HG03439 (cell line): ENCODE measurements around the gene DNAH17.

Experiments
- ATAC-seq: cut with Tn5 transposase; IDR thresholded peaks from one replicate; pipeline ENCODE4 v1.9.1; 2021; ENCODE audit warnings: mild to moderate bottlenecking, moderate library complexity; ENCODE audit not compliant: unreplicated experiment

Gene DNAH17

GRCh38 chr17:78575340-78575739 lies 1.9 kb downstream of the DNAH17 start:
- no peak for ATAC-seq

DNA sequence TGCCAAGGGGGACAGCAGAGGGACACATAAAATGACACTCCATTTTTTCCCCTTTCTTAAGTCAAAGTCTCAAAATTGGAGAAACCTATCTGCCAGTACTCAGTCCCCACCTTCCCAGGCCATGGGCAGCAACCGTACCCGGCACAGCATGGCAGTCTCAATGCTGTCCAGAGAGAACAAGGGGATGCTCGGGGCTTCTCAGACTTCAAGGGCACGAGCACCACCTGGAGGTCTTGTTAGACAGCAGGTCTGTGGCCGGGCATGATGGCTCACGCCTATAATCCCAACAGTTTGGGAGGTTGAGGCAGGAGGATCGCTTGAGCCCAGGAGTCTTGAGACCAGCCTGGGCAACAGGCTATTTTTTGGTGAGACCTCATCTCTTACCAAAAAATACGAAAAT lies 3.2 kb downstream of the DNAH17 start:
- ATAC-seq, result no peak

- no peak for ATAC-seq
Observed at GRCh38 chr17:78572239-78573205, 4.7 kb downstream of the DNAH17 start.

- no peak for ATAC-seq
Observed at GRCh38 chr17:78571329-78571728, 5.9 kb downstream of the DNAH17 start.

DNA sequence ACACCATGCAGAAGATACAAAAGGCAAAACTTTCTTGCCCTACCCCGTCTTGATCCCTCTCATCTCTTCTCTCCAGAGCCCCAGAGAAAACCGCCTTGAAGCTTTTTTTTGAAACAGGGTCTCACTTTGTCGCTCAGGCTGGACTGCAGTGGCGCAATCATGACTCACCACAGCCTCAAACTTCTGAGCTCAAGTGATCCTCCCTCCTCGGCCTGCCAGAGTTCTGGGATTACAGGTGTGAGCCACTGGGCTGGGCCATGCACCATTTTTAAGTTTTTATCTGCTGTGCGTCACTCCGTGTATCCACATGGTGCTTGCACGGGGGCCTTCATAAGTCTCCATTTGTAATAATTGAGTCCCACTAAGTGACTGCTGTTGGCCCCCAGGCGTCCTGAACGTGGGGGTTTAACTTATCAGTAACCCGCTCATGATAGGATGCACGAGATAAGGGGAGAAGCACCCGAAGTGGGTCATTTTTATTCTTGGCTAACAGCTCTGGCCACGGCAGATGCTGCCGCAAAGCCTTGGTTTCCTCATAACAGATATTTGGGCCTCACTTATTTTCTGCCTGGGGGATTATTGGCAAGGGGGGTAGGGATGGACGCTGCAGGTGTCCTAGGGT lies 8.6 kb downstream of the DNAH17 start:
- no peak for ATAC-seq

- no peak for ATAC-seq
Observed at GRCh38 chr17:78567991-78568390, 9.2 kb downstream of the DNAH17 start.

DNA sequence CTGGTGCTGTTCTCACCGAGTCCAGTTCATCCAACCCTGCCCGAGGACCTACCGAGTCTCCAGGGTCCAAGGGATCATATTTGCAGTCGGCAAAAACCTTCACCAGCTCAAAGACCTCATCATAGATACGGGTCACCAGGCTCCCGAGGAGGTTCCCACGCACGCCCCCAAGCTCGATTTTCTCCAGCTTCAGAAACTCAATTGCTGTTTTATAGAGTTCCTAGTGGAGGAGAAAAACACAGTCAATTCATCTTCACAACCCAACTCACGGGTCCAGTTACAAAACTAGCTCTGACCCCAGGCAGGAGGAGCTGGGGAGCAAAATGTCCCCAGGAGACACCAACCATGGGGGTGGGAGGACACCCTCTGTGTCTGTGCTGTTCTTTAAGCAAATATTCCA lies 10.2 kb downstream of the DNAH17 start:
- ATAC-seq, result no peak

GRCh38 chr17:78563189-78564145 lies 13.7 kb downstream of the DNAH17 start:
- no peak for ATAC-seq

DNA sequence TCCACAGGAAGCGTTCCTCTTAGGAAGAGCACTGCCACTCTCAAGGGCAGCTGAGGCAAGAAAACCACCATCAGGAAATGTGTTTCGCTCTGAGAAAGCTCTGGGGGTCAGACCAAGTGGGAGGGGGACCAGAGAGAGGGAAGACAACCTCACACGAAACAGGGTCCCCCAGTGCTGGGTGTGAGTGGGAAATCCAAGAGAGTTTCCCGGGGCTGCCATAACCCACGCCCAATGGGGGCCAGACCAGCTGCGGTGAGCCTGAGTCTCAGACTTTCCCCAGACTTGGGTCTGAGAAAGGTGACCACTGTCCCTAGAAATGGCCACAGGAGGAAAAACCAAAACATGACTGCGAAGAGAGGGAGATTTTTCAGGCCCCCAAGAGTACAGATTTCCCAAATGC lies 14.5 kb downstream of the DNAH17 start:
- ATAC-seq, result no peak

- no peak for ATAC-seq
Observed at GRCh38 chr17:78561166-78561565, 16.0 kb downstream of the DNAH17 start.

- ATAC-seq, result no peak
Observed at GRCh38 chr17:78560731-78561130, 16.5 kb downstream of the DNAH17 start.

DNA sequence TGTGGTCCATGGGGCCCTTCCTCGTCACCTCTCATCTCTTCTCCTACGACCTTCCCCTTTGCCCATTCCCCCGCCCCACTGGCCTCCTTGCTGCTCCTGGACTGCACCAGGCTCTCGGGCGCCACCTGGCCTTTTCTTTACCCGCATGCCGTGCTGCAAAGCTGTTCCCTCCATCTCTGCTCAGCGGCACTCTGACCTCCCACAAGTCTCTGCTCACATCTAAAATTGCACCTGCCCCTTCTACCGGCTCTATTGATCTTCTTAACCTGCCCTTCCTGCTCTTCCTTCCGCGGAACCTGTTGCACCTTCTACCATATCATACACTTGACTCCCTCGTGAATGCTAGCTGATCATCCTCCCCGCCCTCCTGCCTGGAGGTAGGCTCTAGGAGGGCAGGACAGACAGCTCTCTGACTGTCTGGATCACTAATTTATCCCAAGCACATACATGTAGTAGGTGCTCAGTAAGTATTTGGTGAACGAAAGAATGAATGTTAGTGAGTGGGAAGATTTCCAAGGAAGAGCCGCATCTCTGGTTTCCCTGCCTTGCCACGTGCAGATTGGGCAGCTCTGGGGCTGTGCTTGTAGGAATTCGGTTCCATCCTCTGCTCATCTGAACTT lies 17.3 kb downstream of the DNAH17 start:
- no peak for ATAC-seq

DNA sequence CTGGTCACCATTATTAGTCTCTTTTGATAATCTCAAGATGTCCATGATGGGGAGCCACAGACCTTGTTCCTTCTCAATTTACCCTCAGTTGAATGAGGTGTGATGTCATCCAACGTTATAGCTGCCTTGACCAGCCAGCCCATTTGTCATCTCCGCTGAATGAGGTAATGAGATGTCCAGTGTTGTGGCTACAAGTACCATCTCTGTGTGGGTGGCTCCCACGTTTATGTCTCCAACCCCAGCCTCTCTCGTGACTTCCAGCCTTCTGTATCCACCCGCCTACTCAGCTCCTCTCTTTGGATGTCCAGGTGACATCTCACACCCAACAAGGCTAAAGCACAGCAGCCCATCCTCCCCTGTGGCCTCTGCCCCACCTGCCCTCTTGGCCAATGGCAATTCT lies 18.2 kb downstream of the DNAH17 start:
- no peak for ATAC-seq

GRCh38 chr17:78558181-78558850 lies 18.9 kb downstream of the DNAH17 start:
- ATAC-seq, result no peak

DNA sequence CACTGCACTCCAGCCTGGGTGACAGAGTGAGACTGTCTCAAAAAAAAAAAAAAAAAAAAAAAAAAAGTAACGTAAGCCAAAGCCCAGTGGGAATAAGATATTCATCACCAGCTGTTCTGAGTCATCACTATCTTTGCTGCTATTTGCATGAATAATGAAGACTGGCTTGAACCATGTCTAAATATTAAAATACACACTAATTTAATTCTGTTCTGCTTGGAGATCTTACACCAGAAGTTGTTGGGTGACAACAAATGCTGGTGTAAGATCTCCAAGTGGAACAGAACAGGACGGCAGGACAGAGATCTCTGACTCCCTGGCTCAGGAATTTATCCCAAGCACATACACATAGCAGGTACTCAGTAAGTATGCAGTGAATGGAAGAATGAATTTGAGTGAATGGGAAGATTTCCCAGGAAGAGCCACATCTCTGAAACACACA lies 19.6 kb downstream of the DNAH17 start:
- ATAC-seq, result no peak

DNA sequence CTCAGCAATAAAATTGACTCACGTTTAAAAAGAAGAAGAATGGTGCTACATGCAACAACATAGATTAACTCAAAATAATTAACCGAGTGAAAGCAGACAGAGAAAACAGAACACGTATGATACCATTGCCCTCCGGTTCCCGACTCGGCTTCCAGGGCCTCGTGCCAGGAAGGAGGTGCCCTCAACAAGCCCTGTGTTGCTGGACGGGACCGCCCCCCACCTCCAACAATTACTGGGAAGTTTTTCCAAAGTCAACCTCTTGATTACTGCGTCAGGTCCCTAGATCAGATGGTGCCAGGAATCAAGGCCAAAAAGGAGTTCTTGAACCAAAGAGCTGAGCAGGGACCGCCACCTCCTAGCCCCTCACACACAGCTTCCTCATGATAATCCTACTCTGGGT lies 20.4 kb downstream of the DNAH17 start:
- ATAC-seq, result no peak

DNA sequence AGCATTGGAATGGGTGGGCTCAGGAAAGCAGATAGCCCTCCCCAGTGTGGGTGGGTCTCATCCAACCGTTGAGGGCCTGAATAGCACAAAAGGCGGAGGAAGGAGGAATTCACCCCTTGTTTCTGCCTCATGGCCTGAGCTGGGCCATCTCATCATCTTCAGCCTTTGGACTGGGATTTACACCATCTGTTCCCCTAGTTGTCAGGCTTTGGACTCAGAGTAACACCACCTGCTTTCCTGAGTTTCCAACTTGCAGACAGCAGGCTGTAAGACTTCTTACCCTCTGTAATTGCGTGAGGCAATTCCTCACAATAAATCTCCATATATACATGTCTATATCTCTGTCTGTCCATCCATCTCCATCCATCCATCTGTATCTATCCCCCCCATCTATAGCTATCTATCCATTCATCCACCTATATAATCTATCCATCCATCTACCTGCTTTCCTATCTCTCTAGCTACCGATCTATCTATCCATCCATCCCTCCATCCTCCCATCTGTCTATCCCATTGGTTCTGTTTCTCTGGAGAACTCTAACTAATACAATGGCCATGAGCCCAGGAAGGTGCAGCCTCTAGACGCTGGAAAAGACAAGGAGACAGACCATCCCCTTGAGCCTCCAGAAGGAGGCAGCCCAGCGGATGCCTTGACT lies 21.3 kb downstream of the DNAH17 start:
- ATAC-seq, result no peak

GRCh38 chr17:78550464-78550863 lies 26.7 kb downstream of the DNAH17 start:
- no peak for ATAC-seq

GRCh38 chr17:78548725-78549124 lies 28.5 kb downstream of the DNAH17 start:
- no peak for ATAC-seq

- no peak for ATAC-seq
Observed at GRCh38 chr17:78547035-78547434, 30.2 kb downstream of the DNAH17 start.
